GM12872 (cell line): ENCODE data around the gene NEDD1.

Source experiments
- TF ChIP-seq, protein P1 (sequence below): IDR thresholded peaks from 3 replicates; pipeline ENCODE4 v1.5.1; 2011; ENCODE audit warnings: low read depth, mild to moderate bottlenecking, low read length, moderate library complexity; ENCODE audit not compliant: insufficient read depth

The NEDD1 gene, protein sequence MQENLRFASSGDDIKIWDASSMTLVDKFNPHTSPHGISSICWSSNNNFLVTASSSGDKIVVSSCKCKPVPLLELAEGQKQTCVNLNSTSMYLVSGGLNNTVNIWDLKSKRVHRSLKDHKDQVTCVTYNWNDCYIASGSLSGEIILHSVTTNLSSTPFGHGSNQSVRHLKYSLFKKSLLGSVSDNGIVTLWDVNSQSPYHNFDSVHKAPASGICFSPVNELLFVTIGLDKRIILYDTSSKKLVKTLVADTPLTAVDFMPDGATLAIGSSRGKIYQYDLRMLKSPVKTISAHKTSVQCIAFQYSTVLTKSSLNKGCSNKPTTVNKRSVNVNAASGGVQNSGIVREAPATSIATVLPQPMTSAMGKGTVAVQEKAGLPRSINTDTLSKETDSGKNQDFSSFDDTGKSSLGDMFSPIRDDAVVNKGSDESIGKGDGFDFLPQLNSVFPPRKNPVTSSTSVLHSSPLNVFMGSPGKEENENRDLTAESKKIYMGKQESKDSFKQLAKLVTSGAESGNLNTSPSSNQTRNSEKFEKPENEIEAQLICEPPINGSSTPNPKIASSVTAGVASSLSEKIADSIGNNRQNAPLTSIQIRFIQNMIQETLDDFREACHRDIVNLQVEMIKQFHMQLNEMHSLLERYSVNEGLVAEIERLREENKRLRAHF

DNA sequence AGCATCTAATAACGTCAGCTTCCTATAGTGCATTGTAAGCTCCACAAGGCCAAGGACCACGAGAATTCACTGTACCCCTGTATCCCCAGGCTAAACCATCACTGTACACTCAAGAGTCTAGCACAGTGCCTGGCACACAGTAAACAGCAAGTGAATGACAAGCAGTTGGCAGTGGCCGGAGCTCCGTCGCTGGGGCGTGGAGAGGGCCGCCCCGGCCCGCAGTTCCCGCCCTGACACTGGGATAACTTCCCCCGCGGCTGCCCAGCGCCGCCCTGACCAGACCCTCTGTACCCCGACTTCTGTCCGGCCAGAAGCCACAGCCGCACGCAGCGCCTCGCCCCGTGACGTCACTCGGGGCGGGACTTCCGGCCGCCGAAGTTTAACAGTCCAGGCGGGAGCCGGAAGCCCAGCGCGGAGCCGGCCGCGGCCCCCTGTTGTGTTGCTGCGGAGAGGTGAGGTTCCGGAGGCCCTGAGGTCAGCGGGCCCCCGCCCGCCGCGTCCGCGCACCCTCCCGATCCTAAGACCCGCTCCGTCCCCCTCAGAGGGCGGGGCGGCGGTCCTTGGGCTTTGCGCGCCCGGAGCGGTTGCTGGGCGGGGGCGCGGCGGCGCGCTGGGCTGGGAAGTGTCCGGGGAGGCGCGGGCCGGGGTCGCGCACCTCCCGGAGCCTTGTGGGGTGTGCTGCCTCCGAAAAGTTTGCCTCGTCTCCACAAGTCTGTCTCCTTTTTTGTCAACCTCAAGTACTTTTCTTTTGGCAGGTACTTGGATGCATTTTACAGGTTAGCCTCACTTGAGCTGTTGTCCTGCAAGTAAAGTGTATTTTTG, at the start of gene NEDD1:
Gene NEDD1, plus strand, starts transcription at position 409 of the 822 bp plus-strand sequence. CDS start 2,503 bp downstream, outside the sequence.
- TF ChIP-seq, protein P1, sequence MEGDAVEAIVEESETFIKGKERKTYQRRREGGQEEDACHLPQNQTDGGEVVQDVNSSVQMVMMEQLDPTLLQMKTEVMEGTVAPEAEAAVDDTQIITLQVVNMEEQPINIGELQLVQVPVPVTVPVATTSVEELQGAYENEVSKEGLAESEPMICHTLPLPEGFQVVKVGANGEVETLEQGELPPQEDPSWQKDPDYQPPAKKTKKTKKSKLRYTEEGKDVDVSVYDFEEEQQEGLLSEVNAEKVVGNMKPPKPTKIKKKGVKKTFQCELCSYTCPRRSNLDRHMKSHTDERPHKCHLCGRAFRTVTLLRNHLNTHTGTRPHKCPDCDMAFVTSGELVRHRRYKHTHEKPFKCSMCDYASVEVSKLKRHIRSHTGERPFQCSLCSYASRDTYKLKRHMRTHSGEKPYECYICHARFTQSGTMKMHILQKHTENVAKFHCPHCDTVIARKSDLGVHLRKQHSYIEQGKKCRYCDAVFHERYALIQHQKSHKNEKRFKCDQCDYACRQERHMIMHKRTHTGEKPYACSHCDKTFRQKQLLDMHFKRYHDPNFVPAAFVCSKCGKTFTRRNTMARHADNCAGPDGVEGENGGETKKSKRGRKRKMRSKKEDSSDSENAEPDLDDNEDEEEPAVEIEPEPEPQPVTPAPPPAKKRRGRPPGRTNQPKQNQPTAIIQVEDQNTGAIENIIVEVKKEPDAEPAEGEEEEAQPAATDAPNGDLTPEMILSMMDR: no peak

DNA sequence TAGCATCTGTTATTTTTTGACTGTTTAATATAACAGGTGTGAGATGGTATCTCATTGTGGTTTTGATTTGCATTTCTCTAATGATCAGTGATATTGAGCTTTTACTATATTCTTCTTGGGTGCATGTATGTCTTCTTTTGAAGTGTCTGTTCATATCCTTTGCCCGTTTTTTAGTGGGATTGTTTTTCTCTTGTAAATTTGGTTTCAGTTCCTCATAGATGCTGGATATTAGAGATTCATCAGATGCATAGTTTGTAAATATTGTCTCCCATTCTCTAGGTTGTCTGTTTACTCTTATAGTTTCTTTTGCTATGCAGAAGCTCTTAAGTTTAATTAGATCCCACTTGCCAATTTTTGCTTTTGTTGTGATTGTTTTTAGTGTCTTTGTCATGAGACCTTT, 48.9 kb upstream of the NEDD1 start:
- TF ChIP-seq, protein P1: no peak

DNA sequence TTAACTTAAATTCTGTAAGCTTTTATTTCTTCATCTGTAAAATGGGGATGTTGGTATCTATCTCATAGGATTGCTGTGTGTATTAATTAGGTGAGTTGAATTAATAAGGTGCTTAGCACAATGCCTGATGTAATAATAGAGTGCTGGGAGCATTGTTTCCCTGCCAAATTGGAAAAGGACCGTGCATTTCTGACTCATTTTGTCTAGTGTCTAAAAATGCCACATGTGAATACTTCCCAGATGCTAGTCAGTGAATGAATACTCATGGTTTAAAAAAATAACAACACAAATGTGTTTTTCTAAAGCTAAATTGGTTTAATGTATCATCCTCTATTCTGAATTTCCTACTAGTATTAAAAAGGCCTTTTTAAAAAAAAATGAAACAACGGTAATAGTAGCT, 45.4 kb upstream of the NEDD1 start:
- TF ChIP-seq, protein P1: no peak

DNA sequence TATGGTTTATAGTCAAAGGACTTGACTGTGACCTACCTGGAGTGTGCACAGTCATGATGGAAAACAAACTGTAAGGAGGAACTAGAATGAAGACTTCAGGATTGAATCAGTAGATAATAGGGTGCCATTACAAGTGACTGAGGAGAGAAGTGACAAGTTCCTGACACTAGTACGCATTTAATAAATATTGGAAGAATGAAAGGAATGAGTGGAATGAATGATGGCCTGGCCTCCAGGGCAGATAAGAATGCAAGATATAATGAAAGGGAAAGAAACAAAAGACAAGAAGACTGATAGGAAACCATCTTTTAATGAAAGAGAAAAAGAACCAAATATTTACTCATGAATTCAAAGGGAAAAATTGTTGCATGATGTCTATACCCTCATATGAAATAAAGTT, 44.7 kb upstream of the NEDD1 start:
- TF ChIP-seq, protein P1: no peak

DNA sequence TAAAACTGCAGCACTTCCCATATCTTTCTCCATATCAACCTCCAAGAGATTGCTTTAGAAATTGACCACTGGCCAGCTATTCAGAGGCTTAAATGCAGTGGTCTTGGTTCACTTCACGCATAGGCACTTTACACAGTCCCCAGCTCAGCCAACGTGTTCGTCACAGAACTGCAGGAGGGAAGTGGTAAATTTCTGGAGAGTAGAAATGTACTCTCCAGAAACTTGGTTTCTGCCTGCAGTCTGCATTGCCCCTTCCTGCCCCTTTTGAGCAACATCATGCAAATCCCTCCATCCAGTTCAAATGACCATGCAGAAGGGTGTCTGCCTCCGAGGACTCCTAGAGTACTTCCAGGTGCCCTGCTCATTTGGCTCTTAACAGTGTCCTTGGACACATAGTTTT, 42.7 kb upstream of the NEDD1 start:
- TF ChIP-seq, protein P1: no peak

DNA sequence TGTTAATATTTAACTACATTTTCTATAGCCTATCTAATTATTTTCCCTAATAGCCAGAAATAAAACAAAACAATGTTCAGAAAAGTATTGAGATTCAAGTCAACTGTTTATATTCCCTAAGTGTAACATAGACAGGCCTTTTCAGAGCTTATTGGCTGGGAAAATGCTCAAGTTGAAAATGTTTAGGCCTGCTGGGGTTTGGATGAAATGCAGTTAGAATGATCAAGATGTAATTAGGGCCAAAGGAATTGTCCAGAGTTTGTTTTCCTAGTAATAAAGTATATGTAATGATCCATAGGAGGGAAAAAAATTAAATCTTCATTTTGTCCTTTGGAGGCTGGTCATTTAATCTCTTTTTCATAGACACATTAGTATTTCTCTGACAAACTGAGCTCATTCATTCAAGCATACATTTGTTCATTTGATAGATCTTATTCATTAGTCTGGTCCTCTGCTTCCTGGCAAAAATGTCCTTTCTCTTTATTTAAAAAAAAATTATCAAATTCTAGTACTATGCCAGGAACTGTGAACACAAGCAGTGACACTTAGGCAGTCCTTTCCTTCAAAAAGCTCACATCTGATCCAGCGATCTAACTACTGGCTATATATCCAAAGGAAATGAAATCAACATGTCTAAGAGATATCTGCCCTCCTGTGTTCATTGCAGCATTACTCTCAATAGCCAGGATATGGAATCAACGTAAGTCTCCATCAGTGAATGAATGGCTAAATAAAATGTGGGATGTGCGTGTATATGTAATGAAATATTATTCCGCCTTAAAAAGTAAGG, 40.1 kb upstream of the NEDD1 start:
- TF ChIP-seq, protein P1: no peak
